Sigmoid colon (tissue), 4 donors: ENCODE data around the gene ARHGAP42.

Experiments used
- EP300 ChIP-seq, 4 donors: sonication (generic); formaldehyde crosslinking; IDR thresholded peaks; one replicate each; pipeline ENCODE4 v1.6.1; 2017; ENCODE audit warnings: antibody characterized with exemption in 4 of 4
- POLR2A ChIP-seq, 2 donors: fragments of 450-650 bp; IDR thresholded peaks; one replicate each; pipeline ENCODE4 v1.6.1; 2016; ENCODE audit warnings: antibody characterized with exemption in 2 of 2, mild to moderate bottlenecking in 2 of 2, moderate library complexity in 2 of 2
- POLR2AphosphoS5 ChIP-seq, 4 donors: sonication (generic); formaldehyde crosslinking; IDR thresholded peaks; one replicate each; pipeline ENCODE4 v1.6.1; 2017; ENCODE audit warnings: antibody characterized with exemption in 4 of 4
- TF ChIP-seq, protein P1 (sequence below), 4 experiments: fragments of 450-650 bp in 3 of 4; fragments of 200-600 bp in 1 of 4; IDR thresholded peaks; one replicate each; pipeline ENCODE4 v1.5.1; 2016 to 2019; ENCODE audit warnings: antibody characterized with exemption in 4 of 4, mild to moderate bottlenecking in 3 of 4, moderate library complexity in 2 of 4

DNA sequence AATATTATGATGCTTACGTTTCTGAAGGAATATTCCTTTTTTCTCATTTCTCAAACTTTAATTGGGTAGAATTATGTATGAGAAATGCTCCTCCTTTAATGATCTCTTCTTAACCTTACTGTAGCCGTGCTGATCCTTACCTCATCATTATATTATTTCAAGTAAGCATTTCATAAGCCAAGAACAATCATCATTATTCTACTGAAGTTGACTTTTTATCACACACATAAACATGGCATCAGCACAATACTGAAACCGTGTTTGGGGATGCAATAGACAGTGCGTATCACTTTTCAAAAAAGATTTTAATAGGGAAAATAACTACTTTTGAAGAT, 162.8 kb downstream of the ARHGAP42 start:
- TF ChIP-seq, protein P1, sequence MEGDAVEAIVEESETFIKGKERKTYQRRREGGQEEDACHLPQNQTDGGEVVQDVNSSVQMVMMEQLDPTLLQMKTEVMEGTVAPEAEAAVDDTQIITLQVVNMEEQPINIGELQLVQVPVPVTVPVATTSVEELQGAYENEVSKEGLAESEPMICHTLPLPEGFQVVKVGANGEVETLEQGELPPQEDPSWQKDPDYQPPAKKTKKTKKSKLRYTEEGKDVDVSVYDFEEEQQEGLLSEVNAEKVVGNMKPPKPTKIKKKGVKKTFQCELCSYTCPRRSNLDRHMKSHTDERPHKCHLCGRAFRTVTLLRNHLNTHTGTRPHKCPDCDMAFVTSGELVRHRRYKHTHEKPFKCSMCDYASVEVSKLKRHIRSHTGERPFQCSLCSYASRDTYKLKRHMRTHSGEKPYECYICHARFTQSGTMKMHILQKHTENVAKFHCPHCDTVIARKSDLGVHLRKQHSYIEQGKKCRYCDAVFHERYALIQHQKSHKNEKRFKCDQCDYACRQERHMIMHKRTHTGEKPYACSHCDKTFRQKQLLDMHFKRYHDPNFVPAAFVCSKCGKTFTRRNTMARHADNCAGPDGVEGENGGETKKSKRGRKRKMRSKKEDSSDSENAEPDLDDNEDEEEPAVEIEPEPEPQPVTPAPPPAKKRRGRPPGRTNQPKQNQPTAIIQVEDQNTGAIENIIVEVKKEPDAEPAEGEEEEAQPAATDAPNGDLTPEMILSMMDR (IDR thresholded peaks at IDR 0.05) = no peak
- TF ChIP-seq POLR2A (IDR thresholded peaks at IDR 0.05) (no peak), POLR2AphosphoS5 (IDR thresholded peaks at IDR 0.05) (no peak), EP300 (IDR thresholded peaks at IDR 0.05) (no peak)
